Suprapubic skin (tissue), 4 donors: ENCODE data around the gene ASZ1. TPM values are rescaled to one million over a fixed set of nuclear protein-coding genes. Genes with fewer than 3 reads are reported as not detected.

ENCODE experiments used
- DNase-seq, 2 donors: peaks; one replicate each; pipeline ENCODE4 v3.0.0-alpha.2; 2019; ENCODE audit warnings: low spot score in 2 of 2
- H3K27ac ChIP-seq: fragments of 200-600 bp; sonication (generic); one replicate; pipeline ENCODE4 v1.5.1; 2019
- H3K27me3 ChIP-seq: fragments of 200-600 bp; sonication (generic); one replicate; pipeline ENCODE4 v1.5.1; 2019
- H3K36me3 ChIP-seq: fragments of 200-600 bp; sonication (generic); one replicate; pipeline ENCODE4 v1.5.1; 2019
- H3K4me1 ChIP-seq: fragments of 200-600 bp; sonication (generic); one replicate; pipeline ENCODE4 v1.5.1; 2019
- H3K4me3 ChIP-seq: fragments of 200-600 bp; sonication (generic); one replicate; pipeline ENCODE4 v1.5.1; 2019; ENCODE audit warnings: mild to moderate bottlenecking
- H3K9me3 ChIP-seq: fragments of 200-600 bp; sonication (generic); one replicate; pipeline ENCODE4 v1.5.1; 2019
- CTCF ChIP-seq, 2 donors: fragments of 200-600 bp in 1 of 2; fragments of 450-650 bp in 1 of 2; sonication (generic) in 1 of 2; IDR thresholded peaks; one replicate each; pipeline ENCODE4 v1.5.1; 2016 to 2019; ENCODE audit warnings: antibody characterized with exemption in 2 of 2, mild to moderate bottlenecking in 1 of 2, moderate library complexity in 1 of 2
- EP300 ChIP-seq: sonication (generic); formaldehyde crosslinking; IDR thresholded peaks from one replicate; pipeline ENCODE4 v1.6.1; 2017; ENCODE audit warnings: antibody characterized with exemption
- POLR2A ChIP-seq, 2 donors: fragments of 450-650 bp; IDR thresholded peaks; one replicate each; pipeline ENCODE4 v1.6.1; 2017; ENCODE audit warnings: antibody characterized with exemption in 2 of 2, mild to moderate bottlenecking in 2 of 2, moderate library complexity in 2 of 2
- POLR2AphosphoS5 ChIP-seq, 3 donors: sonication (generic); formaldehyde crosslinking; IDR thresholded peaks; one replicate each; pipeline ENCODE4 v1.6.1; 2017; ENCODE audit warnings: antibody characterized with exemption in 3 of 3
- WGBS: methylation state at CpG from one replicate; pipeline ENCODE4 v1.1.5; 2018; 5-methylcytosine and 5-hydroxymethylcytosine counted together
- total RNA-seq, 4 donors: library from RNA; depleted of rRNA; stranded (reverse); fragments of >200 nt; gene quantifications; one replicate each; pipeline ENCODE4 v1.1.0, GENCODE V29; 2016

ASZ1 gene
- total RNA-seq, 4 donors from 2014 or later = not detected

DNA sequence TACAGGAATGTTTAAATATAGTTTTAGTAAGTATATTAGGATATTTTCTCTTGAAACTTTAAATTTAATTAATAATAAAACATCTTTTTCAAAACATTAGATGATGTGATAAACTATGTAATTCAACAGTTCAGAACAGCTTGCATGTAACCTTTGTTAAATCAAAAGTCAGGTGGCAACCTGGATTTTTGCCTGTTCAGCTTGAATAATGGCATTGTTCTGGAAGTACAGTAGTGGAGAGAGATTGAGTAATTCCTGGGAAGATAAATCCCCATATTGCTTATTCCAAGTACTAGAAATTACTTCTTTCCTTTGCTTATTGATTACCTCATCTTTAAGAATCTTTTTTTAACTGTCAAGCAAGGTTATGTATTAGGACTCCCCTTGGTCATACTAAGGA, 32.4 kb upstream of the ASZ1 start:
- no peaks in the 10 kb centered on the region for H3K36me3 ChIP-seq
- H3K27ac ChIP-seq = no peak overlapping the region
- no peaks in the 10 kb centered on the region for H3K9me3 ChIP-seq
- H3K4me3 ChIP-seq = no peak overlapping the region
- no peaks in the 10 kb centered on the region for H3K27me3 ChIP-seq
- DNase-seq = no peak
- TF ChIP-seq POLR2AphosphoS5 (IDR thresholded peaks at IDR 0.05) (no peak), EP300 (no peak)
- H3K4me1 ChIP-seq = no peaks in the 10 kb centered on the region

GRCh38 chr7:117458977-117459583, 31.8 kb upstream of the ASZ1 start:
- H3K27me3 ChIP-seq = no peaks in the 10 kb centered on the region
- no peak for DNase-seq
- H3K36me3 ChIP-seq = no peaks in the 10 kb centered on the region
- no peaks in the 10 kb centered on the region for H3K4me1 ChIP-seq
- H3K4me3 ChIP-seq = no peak overlapping the region
- TF ChIP-seq POLR2AphosphoS5 (IDR thresholded peaks at IDR 0.05) = no peak
- peak in 1 of 2 donors; percentile 43 for TF ChIP-seq CTCF (IDR thresholded peaks at IDR 0.05)
- H3K9me3 ChIP-seq = no peaks in the 10 kb centered on the region
- 35% methylated on average over 3 of the region's 3 CpGs for WGBS
- no peak overlapping the region for H3K27ac ChIP-seq

- H3K27ac ChIP-seq = no peak overlapping the region
- H3K4me1 ChIP-seq = no peaks in the 10 kb centered on the region
- WGBS = 75% methylated on average over 2 of the region's 2 CpGs
- H3K27me3 ChIP-seq = no peaks in the 10 kb centered on the region
- H3K4me3 ChIP-seq = no peak overlapping the region
- no peaks in the 10 kb centered on the region for H3K36me3 ChIP-seq
- no peak for TF ChIP-seq POLR2AphosphoS5 (IDR thresholded peaks at IDR 0.05)
- TF ChIP-seq EP300 = no peak
- no peak for TF ChIP-seq POLR2A (IDR thresholded peaks at IDR 0.05)
- no peak for TF ChIP-seq CTCF (IDR thresholded peaks at IDR 0.05)
- no peaks in the 10 kb centered on the region for H3K9me3 ChIP-seq
- no peak for DNase-seq
These were observed 21.4 kb upstream of the ASZ1 start for GRCh38 chr7:117448655-117449054.

DNA sequence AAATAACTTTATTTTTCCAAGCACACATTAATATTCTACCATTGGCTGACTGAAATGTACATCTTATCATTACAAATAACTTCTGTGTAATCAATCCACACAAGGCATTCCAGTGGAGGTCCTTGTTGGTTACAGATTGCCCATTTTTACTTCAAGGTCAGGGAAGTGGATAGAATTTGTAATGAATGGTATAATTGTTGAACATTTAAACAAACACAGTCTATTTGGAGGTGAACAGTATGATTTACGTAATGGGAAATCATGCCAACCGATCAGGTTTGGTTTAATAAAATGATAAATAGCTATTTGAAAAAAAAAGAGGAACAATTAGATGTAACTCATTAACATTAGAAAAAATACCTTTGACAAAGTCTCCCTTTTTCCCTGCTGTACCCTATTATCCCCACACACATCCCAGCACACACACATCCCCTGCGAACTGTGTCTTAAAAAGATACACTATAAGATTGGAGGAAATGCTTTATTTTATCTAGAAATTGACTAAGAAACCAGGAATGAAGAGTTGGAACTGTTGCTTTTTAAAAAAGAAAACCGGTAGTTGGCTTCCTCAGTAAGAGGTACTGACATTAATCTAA, 19.0 kb upstream of the ASZ1 start:
- H3K4me1 ChIP-seq = no peaks in the 10 kb centered on the region
- H3K4me3 ChIP-seq = no peak overlapping the region
- H3K27ac ChIP-seq = no peak overlapping the region
- no peak for DNase-seq
- TF ChIP-seq EP300 (no peak), POLR2AphosphoS5 (IDR thresholded peaks at IDR 0.05) (no peak), POLR2A (IDR thresholded peaks at IDR 0.05) (no peak), CTCF (IDR thresholded peaks at IDR 0.05) (no peak)
- WGBS = 81% methylated on average over 4 of the region's 4 CpGs
- H3K9me3 ChIP-seq = no peaks in the 10 kb centered on the region
- no peaks in the 10 kb centered on the region for H3K27me3 ChIP-seq
- H3K36me3 ChIP-seq = no peaks in the 10 kb centered on the region

- Histone ChIP-seq H3K4me3 (no peak overlapping the region), H3K27ac (no peak overlapping the region), H3K36me3 (no peaks in the 10 kb centered on the region), H3K27me3 (no peaks in the 10 kb centered on the region), H3K9me3 (no peaks in the 10 kb centered on the region), H3K4me1 (no peaks in the 10 kb centered on the region)
- DNase-seq = no peak
- TF ChIP-seq CTCF (IDR thresholded peaks at IDR 0.05) (no peak), POLR2AphosphoS5 (IDR thresholded peaks at IDR 0.05) (no peak), EP300 (no peak), POLR2A (IDR thresholded peaks at IDR 0.05) (no peak)
- WGBS = 79% methylated on average over 1 of the region's 1 CpG
These were observed 17.9 kb upstream of the ASZ1 start for GRCh38 chr7:117445206-117445605.

- H3K27me3 ChIP-seq = no peaks in the 10 kb centered on the region
- H3K4me3 ChIP-seq = no peak overlapping the region
- no peaks in the 10 kb centered on the region for H3K4me1 ChIP-seq
- no peak for DNase-seq
- H3K9me3 ChIP-seq = no peaks in the 10 kb centered on the region
- TF ChIP-seq POLR2AphosphoS5 (IDR thresholded peaks at IDR 0.05) = no peak
- TF ChIP-seq POLR2A (IDR thresholded peaks at IDR 0.05) = no peak
- no peak for TF ChIP-seq CTCF (IDR thresholded peaks at IDR 0.05)
- TF ChIP-seq EP300 = no peak
- H3K27ac ChIP-seq = no peak overlapping the region
- H3K36me3 ChIP-seq = no peaks in the 10 kb centered on the region
- 62% methylated on average over 1 of the region's 1 CpG for WGBS
These were observed 17.4 kb upstream of the ASZ1 start for GRCh38 chr7:117444646-117445045.
